HFFc6 (cell line): ENCODE results near the gene ASB10. TPM values are rescaled to one million over a fixed set of nuclear protein-coding genes. Genes with fewer than 3 reads are reported as not detected.
A peak's percentile ranks its signal among the peaks of the same experiment; 100 is the strongest.

Source experiments
- DNase-seq: peaks from one replicate; pipeline ENCODE4 v3.0.0-alpha.2; 2018
- H3K27ac Mint-ChIP-seq: 2 replicates; pipeline ENCODE4 v1.8.0; 2020; ENCODE audit warnings: mild to moderate bottlenecking, mixed read lengths
- H3K27me3 Mint-ChIP-seq: 2 replicates; pipeline ENCODE4 v1.8.0; 2021; ENCODE audit warnings: mild to moderate bottlenecking, moderate library complexity, mixed read lengths; ENCODE audit not compliant: insufficient read depth
- H3K36me3 Mint-ChIP-seq: 2 replicates; pipeline ENCODE4 v1.8.0; 2021; ENCODE audit warnings: low read depth, mixed read lengths
- H3K4me1 Mint-ChIP-seq: 2 replicates; pipeline ENCODE4 v1.8.0; 2020; ENCODE audit warnings: low read depth, mixed read lengths
- H3K4me3 Mint-ChIP-seq: 2 replicates; pipeline ENCODE4 v1.8.0; 2020; ENCODE audit warnings: mild to moderate bottlenecking, moderate library complexity, mixed read lengths
- H3K9me3 Mint-ChIP-seq: 2 replicates; pipeline ENCODE4 v1.8.0; 2020; ENCODE audit warnings: mild to moderate bottlenecking, mixed read lengths
- long read RNA-seq: library from polyadenylated mRNA; unstranded; transcript quantifications from one replicate; pipeline ENCODE4 v2.0.0, GENCODE V29; 2019
- total RNA-seq, 6 experiments: library from RNA; stranded (reverse); fragmentation: NEBNext Ultra II Directional; extraction: Animal tissue kit (Norgen Biotek cat#: 25700); gene quantifications; 2 replicates in 1 of 6; 3 replicates in 5 of 6; pipeline ENCODE4 v1.2.3, GENCODE V29; 2021
- TF ChIP-seq, protein P1 (sequence below): fragments of 200-600 bp; sonication (generic); IDR thresholded peaks from 2 replicates; pipeline ENCODE4 v1.5.0; 2021; ENCODE audit warnings: antibody characterized with exemption, mild to moderate bottlenecking

Gene ASB10, protein sequence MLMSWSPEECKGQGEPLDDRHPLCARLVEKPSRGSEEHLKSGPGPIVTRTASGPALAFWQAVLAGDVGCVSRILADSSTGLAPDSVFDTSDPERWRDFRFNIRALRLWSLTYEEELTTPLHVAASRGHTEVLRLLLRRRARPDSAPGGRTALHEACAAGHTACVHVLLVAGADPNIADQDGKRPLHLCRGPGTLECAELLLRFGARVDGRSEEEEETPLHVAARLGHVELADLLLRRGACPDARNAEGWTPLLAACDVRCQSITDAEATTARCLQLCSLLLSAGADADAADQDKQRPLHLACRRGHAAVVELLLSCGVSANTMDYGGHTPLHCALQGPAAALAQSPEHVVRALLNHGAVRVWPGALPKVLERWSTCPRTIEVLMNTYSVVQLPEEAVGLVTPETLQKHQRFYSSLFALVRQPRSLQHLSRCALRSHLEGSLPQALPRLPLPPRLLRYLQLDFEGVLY
- total RNA-seq, result not detected
- long read RNA-seq, result 0 reads

DNA sequence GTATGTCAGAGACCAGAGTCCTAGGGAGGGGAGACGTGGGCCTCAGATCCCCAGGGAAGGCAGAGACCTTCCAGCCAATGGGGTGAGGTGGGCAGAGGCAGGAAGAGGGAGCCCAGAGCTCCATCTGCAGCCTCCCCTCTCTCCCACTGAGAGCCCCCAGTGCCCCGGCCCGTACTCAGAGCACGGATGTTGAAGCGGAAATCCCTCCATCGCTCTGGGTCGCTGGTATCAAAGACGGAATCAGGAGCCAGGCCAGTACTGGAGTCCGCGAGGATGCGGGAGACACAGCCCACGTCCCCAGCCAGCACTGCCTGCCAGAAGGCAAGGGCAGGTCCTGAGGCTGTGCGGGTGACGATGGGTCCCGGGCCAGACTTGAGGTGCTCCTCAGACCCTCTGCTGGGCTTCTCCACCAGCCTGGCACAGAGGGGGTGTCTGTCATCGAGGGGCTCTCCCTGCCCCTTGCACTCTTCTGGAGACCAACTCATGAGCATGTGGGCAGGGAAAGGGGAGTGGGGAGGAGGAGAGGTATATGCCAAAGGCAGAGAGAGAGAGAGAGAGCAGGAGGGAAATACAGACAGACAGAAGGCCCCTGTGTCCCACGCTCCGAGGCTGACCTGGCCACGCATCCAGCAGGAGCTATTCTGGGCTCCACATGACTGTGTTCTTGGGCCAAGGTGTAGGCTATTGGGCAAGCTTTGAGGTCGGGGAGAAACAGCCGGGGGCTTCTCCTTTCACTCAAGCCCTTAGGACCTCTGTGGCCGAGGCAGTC is at the start of gene ASB10:
Gene ASB10, minus strand, starts transcription at position 611 of the 769 bp plus-strand sequence. Its CDS starts 120 bp downstream, at position 491.
- no peak for DNase-seq
- no peaks in the 10 kb centered on the region for H3K9me3 Mint-ChIP-seq
- no peak within 1 kb of the TSS for H3K27ac Mint-ChIP-seq
- H3K36me3 Mint-ChIP-seq, result no peaks in the 10 kb centered on the region
- no peak within 1 kb of the TSS for H3K4me3 Mint-ChIP-seq
- no peaks in the 10 kb centered on the region for H3K4me1 Mint-ChIP-seq
- TF ChIP-seq, protein P1, sequence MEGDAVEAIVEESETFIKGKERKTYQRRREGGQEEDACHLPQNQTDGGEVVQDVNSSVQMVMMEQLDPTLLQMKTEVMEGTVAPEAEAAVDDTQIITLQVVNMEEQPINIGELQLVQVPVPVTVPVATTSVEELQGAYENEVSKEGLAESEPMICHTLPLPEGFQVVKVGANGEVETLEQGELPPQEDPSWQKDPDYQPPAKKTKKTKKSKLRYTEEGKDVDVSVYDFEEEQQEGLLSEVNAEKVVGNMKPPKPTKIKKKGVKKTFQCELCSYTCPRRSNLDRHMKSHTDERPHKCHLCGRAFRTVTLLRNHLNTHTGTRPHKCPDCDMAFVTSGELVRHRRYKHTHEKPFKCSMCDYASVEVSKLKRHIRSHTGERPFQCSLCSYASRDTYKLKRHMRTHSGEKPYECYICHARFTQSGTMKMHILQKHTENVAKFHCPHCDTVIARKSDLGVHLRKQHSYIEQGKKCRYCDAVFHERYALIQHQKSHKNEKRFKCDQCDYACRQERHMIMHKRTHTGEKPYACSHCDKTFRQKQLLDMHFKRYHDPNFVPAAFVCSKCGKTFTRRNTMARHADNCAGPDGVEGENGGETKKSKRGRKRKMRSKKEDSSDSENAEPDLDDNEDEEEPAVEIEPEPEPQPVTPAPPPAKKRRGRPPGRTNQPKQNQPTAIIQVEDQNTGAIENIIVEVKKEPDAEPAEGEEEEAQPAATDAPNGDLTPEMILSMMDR, result no peak
- H3K27me3 Mint-ChIP-seq, result peaks cover 73% of the 10 kb centered on the region

DNA sequence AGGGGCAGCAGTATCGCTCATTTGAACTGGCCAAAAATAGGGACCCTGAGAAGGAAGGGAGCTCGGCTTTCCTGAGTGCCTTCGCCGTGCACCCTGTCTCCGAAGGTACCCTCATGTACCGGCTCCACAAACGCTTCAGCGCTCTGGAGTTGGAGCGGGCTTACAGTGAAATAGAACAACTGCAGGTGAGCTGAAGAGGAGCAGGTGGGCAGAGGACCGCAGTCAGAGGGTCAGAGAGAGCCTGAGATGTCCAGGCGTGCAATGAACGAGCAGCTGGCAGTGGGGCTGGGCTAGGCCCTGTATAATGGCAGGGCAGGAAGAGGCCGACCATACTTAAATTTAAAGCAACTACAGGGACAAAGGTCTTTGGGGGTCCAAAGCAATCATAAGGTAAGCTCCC is 49.4 kb upstream of the ASB10 start:
- Mint-ChIP-seq H3K9me3 (no peaks in the 10 kb centered on the region), H3K36me3 (peaks cover 26% of the 10 kb centered on the region), H3K4me1 (peaks cover 37% of the 10 kb centered on the region), H3K27me3 (peaks cover 10% of the 10 kb centered on the region), H3K4me3 (no peak overlapping the region), H3K27ac (no peak overlapping the region)
- TF ChIP-seq, protein P1, result no peak
- no peak for DNase-seq

DNA sequence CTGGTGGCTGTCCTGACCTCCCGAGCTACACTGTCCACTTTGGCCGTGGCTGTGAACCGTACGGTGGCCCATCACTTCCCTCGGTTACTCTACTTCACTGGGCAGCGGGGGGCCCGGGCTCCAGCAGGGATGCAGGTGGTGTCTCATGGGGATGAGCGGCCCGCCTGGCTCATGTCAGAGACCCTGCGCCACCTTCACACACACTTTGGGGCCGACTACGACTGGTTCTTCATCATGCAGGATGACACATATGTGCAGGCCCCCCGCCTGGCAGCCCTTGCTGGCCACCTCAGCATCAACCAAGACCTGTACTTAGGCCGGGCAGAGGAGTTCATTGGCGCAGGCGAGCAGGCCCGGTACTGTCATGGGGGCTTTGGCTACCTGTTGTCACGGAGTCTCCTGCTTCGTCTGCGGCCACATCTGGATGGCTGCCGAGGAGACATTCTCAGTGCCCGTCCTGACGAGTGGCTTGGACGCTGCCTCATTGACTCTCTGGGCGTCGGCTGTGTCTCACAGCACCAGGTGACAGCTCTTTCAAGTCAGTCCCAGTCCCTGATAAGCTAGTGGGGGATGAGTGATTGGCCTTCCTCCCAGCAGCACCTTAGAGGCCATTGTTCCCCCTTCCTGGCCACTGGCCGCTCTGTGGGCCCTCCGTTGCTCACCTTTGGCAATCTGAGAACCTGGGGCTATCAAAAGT is 48.2 kb upstream of the ASB10 start:
- no peak for DNase-seq
- H3K27me3 Mint-ChIP-seq, result peaks cover 10% of the 10 kb centered on the region
- TF ChIP-seq, protein P1, result no peak
- peaks cover 22% of the 10 kb centered on the region for H3K36me3 Mint-ChIP-seq
- peaks cover 44% of the 10 kb centered on the region for H3K4me1 Mint-ChIP-seq
- no peak overlapping the region for H3K27ac Mint-ChIP-seq
- H3K9me3 Mint-ChIP-seq, result no peaks in the 10 kb centered on the region
- H3K4me3 Mint-ChIP-seq, result 0 out of 2 replicates have a peak overlapping the region, but pooled peaks have one; percentile 26

DNA sequence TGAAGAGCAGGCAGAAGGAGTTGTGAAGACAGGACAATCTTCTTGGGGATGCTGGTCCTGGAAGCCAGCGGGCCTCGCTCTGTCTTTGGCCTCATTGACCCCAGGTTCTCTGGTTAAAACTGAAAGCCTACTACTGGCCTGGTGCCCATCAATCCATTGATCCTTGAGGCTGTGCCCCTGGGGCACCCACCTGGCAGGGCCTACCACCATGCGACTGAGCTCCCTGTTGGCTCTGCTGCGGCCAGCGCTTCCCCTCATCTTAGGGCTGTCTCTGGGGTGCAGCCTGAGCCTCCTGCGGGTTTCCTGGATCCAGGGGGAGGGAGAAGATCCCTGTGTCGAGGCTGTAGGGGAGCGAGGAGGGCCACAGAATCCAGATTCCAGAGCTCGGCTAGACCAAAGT is 46.8 kb upstream of the ASB10 start:
- peaks cover 44% of the 10 kb centered on the region for H3K4me1 Mint-ChIP-seq
- TF ChIP-seq, protein P1, result no peak
- no peak for DNase-seq
- H3K27ac Mint-ChIP-seq, result peak overlapping the region; percentile 99
- H3K4me3 Mint-ChIP-seq, result peak overlapping the region; percentile 99
- H3K9me3 Mint-ChIP-seq, result no peaks in the 10 kb centered on the region
- peaks cover 7% of the 10 kb centered on the region for H3K27me3 Mint-ChIP-seq
- H3K36me3 Mint-ChIP-seq, result peaks cover 19% of the 10 kb centered on the region

DNA sequence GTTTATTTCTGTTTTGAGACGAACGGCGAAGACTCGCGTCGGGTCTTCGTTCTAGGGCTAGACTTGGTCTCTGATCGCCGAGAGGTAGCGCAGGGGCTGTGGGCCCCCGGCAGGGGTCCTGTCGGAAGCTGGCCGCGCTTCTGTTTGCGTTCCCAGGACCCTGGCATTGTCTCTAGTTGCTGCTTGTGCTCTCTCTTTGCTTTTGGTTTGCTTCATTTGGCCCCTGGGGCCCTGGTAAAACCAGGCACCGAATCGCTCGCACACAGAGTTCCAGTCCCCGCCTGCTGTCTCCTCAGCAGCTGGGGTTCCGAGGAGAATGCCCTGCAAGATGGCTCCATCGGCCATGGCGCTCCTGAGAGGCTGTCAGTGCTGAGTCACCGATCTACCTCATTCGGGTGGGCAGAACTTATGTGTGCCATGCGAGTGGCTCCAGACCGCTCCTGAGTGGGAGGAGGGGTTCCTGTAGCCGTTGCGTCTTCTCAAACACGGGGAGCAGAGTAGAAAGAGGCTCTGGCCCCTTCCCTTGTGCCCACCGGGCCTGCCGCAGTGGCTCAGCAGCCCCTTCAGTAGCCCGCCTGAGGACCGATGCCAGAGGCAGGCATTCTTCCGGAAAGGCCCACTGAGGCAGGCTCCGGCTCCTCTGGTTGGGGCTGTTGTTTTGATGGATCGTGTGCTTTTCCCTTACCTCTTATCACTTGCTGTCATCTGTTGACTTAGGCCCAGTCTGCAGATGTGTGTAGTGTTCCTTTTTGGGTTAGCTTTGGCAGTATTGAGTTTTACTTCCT is 46.1 kb upstream of the ASB10 start:
- peak overlapping the region; percentile 99 for H3K4me3 Mint-ChIP-seq
- peak; percentile 85 for DNase-seq
- peaks cover 4% of the 10 kb centered on the region for H3K27me3 Mint-ChIP-seq
- peaks cover 49% of the 10 kb centered on the region for H3K4me1 Mint-ChIP-seq
- H3K27ac Mint-ChIP-seq, result peak overlapping the region; percentile 99
- peaks cover 19% of the 10 kb centered on the region for H3K36me3 Mint-ChIP-seq
- TF ChIP-seq, protein P1, result no peak
- no peaks in the 10 kb centered on the region for H3K9me3 Mint-ChIP-seq
